ENCODE results near the gene ZNF732. TPM values are rescaled to one million over a fixed set of nuclear protein-coding genes. Genes with fewer than 3 reads are reported as not detected.

ZNF732 gene
- total RNA-seq (2022): 0.47 and 0.88 TPM in 2 replicates
- percentile 41 among the genes with signal in this experiment for Bru-seq, nascent RNA
- percentile 44 among the genes with signal in this experiment for BruChase-seq, experiment 1, labeled RNA remaining after a 6-hour chase
- percentile 48 among the genes with signal in this experiment for BruChase-seq, experiment 2, labeled RNA remaining after a 2-hour chase
- long read RNA-seq, partial matches to known transcripts: 0 of 2 reads
- long read RNA-seq, other reads (novel, unspliced or antisense): 2 of 2 reads

DNA sequence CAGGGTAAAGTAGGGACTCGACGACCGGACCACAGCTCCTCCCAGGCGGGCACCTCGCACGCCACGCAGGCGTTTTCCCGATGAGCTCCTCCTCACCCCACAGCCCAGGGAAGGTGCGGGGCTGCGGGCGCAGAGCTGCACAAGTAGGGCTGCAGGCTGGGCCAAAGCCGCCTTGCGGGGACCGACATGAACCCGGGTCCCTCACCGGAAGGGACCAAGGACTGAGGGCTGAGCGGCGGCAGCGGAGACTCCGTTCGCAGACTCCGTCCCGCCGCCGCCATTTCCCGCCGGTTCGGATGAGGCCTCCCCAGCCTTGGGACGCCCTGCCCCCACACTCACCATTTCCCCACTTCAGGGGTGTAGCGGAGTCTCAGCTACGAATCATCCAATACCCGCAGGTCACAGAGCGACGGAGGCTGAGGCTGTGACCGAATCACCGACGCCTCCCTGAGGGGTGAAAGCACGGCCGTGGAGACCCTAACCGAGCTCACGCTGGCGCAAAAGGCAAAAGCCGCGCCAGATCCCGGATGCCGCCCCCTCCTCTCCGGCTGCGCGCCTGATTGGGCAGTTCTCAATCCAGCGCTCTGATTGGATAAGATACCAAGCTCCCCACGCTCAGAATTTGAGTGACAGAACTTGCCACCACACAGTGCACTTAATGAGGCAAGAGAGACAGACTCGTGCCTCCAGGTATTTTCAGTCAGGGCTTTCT is at the start of gene ZNF732:
Gene ZNF732, minus strand, starts transcription at position 506 of the 712 bp plus-strand sequence. Its CDS starts 164 bp downstream, at position 342.
- ChIA-PET POLR2A (interaction anchor here (0.6 to 2.4 kb wide), 11 partner anchors 10 to 252 kb away, joined by 3 to 7 read pairs (median 3); partner anchors contain the start of genes ZNF141, ZNF595 and ZNF718), CTCF (interaction anchor here (0.6 kb wide), 1 partner anchor 9 kb away, joined by 3 read pairs; no protein-coding TSS in a partner anchor)
- H3K36me3 Mint-ChIP-seq (ENCODE audit: insufficient read depth, unreplicated experiment): no peaks in the 10 kb centered on the region
- peak within 1 kb of the TSS; percentile 81 for H3K4me3 Mint-ChIP-seq (ENCODE audit: unreplicated experiment)
- intact Hi-C loops (cut with micrococcal nuclease): no loop called here
- no peaks in the 10 kb centered on the region for H3K27me3 Mint-ChIP-seq (ENCODE audit: insufficient read depth, unreplicated experiment)
- BruUV-seq (replicated peaks): TSS peak; percentile 28
- TF ChIP-seq, protein P1, sequence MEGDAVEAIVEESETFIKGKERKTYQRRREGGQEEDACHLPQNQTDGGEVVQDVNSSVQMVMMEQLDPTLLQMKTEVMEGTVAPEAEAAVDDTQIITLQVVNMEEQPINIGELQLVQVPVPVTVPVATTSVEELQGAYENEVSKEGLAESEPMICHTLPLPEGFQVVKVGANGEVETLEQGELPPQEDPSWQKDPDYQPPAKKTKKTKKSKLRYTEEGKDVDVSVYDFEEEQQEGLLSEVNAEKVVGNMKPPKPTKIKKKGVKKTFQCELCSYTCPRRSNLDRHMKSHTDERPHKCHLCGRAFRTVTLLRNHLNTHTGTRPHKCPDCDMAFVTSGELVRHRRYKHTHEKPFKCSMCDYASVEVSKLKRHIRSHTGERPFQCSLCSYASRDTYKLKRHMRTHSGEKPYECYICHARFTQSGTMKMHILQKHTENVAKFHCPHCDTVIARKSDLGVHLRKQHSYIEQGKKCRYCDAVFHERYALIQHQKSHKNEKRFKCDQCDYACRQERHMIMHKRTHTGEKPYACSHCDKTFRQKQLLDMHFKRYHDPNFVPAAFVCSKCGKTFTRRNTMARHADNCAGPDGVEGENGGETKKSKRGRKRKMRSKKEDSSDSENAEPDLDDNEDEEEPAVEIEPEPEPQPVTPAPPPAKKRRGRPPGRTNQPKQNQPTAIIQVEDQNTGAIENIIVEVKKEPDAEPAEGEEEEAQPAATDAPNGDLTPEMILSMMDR (IDR thresholded peaks at IDR 0.05; ENCODE audit: unreplicated experiment): no peak
- DNase-seq (ENCODE audit: unreplicated experiment): peak; percentile 89
- no peaks in the 10 kb centered on the region for H3K4me1 Mint-ChIP-seq (ENCODE audit: insufficient read depth, unreplicated experiment)
- H3K27ac Mint-ChIP-seq (ENCODE audit: low read depth, unreplicated experiment): peak within 1 kb of the TSS; percentile 49
- peaks cover 21% of the 10 kb centered on the region for H3K9me3 Mint-ChIP-seq (ENCODE audit: unreplicated experiment)

DNA sequence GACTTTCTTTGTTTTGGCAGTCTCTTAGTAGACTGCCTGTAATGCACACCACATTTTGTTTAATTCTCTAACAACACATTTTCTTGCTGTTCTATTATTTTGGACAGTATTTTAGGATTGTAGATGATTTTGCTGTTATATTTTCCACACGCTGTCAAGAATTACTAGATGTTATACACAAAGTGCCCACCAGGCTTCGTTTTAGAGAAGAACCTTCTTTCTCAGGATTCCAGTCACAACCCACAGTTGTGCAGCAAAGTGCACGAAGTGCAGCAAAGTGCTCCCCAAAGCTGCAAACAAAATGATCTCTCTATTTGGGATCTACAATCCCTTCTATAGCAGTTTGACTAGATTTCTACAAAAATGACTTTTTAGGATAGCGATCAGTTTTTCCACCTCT is 34.7 kb upstream of the ZNF732 start:
- DNase-seq (ENCODE audit: unreplicated experiment): no peak
- H3K4me3 Mint-ChIP-seq (ENCODE audit: unreplicated experiment): peak overlapping the region; percentile 86
- H3K9me3 Mint-ChIP-seq (ENCODE audit: unreplicated experiment): peaks cover 12% of the 10 kb centered on the region
- TF ChIP-seq, protein P1 (IDR thresholded peaks at IDR 0.05; ENCODE audit: unreplicated experiment): no peak
- H3K36me3 Mint-ChIP-seq (ENCODE audit: insufficient read depth, unreplicated experiment): peaks cover 46% of the 10 kb centered on the region
- CTCF ChIA-PET: interaction anchor here (0.7 kb wide), 1 partner anchor 9 kb away, joined by 4 read pairs; no protein-coding TSS in a partner anchor
- POLR2A ChIA-PET: no interaction called here
- no peaks in the 10 kb centered on the region for H3K27me3 Mint-ChIP-seq (ENCODE audit: insufficient read depth, unreplicated experiment)
- H3K27ac Mint-ChIP-seq (ENCODE audit: low read depth, unreplicated experiment): no peak overlapping the region
- BruUV-seq (replicated peaks): no TSS peak
- no peaks in the 10 kb centered on the region for H3K4me1 Mint-ChIP-seq (ENCODE audit: insufficient read depth, unreplicated experiment)
- intact Hi-C loops (cut with micrococcal nuclease): no loop called here

- H3K27ac Mint-ChIP-seq (ENCODE audit: low read depth, unreplicated experiment): peak overlapping the region; percentile 95
- H3K36me3 Mint-ChIP-seq (ENCODE audit: insufficient read depth, unreplicated experiment): peaks cover 38% of the 10 kb centered on the region
- ChIA-PET CTCF (interaction anchor here (0.6 kb wide), 1 partner anchor 264 kb away, joined by 3 read pairs; no protein-coding TSS in a partner anchor), POLR2A (interaction anchor here (0.8 to 3.0 kb wide), 6 partner anchors 20 to 285 kb away, joined by 3 to 16 read pairs (median 8); partner anchors contain the start of genes ZNF595, ZNF718 and ZNF732)
- peaks cover 12% of the 10 kb centered on the region for H3K9me3 Mint-ChIP-seq (ENCODE audit: unreplicated experiment)
- intact Hi-C loops (cut with micrococcal nuclease): no loop called here
- DNase-seq (ENCODE audit: unreplicated experiment): no peak
- no peaks in the 10 kb centered on the region for H3K4me1 Mint-ChIP-seq (ENCODE audit: insufficient read depth, unreplicated experiment)
- TSS peak; percentile 21 for BruUV-seq (replicated peaks)
- TF ChIP-seq, protein P1 (IDR thresholded peaks at IDR 0.05; ENCODE audit: unreplicated experiment): no peak
- no peaks in the 10 kb centered on the region for H3K27me3 Mint-ChIP-seq (ENCODE audit: insufficient read depth, unreplicated experiment)
- H3K4me3 Mint-ChIP-seq (ENCODE audit: unreplicated experiment): peak overlapping the region; percentile 86
These were observed 33.5 kb upstream of the ZNF732 start for GRCh38 chr4:338759-339097.

Data from MCF 10A (cell line).